ENCODE results near the gene HSPBAP1.

- TF ChIP-seq CTCF (IDR thresholded peaks at IDR 0.05) (no peak), POLR2A (IDR thresholded peaks at IDR 0.05) (no peak)
Measured at GRCh38 chr3:122774564-122774963, 19.1 kb downstream of the HSPBAP1 start.
